K562 (cell line): Measurements from ENCODE around the gene DNAJC8. TPM values are rescaled to one million over a fixed set of nuclear protein-coding genes. Genes with fewer than 3 reads are reported as not detected.

Source experiments
- CSDE1 ChIP-seq, 2 experiments: fragments of 450-650 bp; IDR thresholded peaks; 2 replicates each; pipeline ENCODE4 v1.6.1; 2016; ENCODE audit warnings: mild to moderate bottlenecking in 1 of 2
- MAZ ChIP-seq, 2 experiments: fragments of 450-650 bp in 1 of 2; sonication (generic) in 1 of 2; formaldehyde crosslinking; IDR thresholded peaks in 1 of 2; conservative IDR thresholded peaks in 1 of 2; 2 replicates each; pipeline versions ENCODE4 v1.4.0 to v1.5.0; 2020; ENCODE audit warnings: mild to moderate bottlenecking in 1 of 2, missing genetic modification reagents in 1 of 2
- NFRKB ChIP-seq: fragments of 450-650 bp; IDR thresholded peaks from 2 replicates; pipeline ENCODE4 v1.6.1; 2016; ENCODE audit warnings: low read depth
- NR2F6 ChIP-seq: fragments of 450-650 bp; formaldehyde crosslinking; IDR thresholded peaks from 2 replicates; pipeline ENCODE4 v1.4.0; 2020; ENCODE audit warnings: mild to moderate bottlenecking
- PHTF2 ChIP-seq: fragments of 250-450 bp; sonication (Bioruptor Pico); IDR thresholded peaks from 2 replicates; pipeline ENCODE4 v1.5.0; 2021; ENCODE audit warnings: mild to moderate bottlenecking
- POLR2A ChIP-seq: fragments of 450-650 bp; conservative IDR thresholded peaks from 2 replicates; pipeline ENCODE4 v1.6.1; 2016
- PTTG1 ChIP-seq: fragments of 450-650 bp; IDR thresholded peaks from 2 replicates; pipeline ENCODE4 v1.6.1; 2016; ENCODE audit warnings: low read depth, mild to moderate bottlenecking, missing genetic modification characterization, missing compliant biosample characterization
- TCF15 ChIP-seq: fragments of 250-450 bp; sonication (Bioruptor Pico); IDR thresholded peaks from 2 replicates; pipeline ENCODE4 v1.8.0; 2022; ENCODE audit warnings: moderate library complexity, mild to moderate bottlenecking, inconsistent platforms
- ZNF24 ChIP-seq: fragments of 450-650 bp; IDR thresholded peaks from 2 replicates; pipeline ENCODE4 v1.6.1; 2016
- ZNF263 ChIP-seq: sonication (generic); formaldehyde crosslinking; IDR thresholded peaks from 2 replicates; pipeline ENCODE4 v1.8.0; 2022; ENCODE audit warnings: mild to moderate bottlenecking, missing genetic modification reagents, borderline replicate concordance
- ZNF778 ChIP-seq: fragments of 450-650 bp; formaldehyde crosslinking; IDR thresholded peaks from 2 replicates; pipeline ENCODE4 v1.4.0; 2020; ENCODE audit warnings: mild to moderate bottlenecking, moderate library complexity
- polyA plus RNA-seq, 8 experiments: library from polyadenylated mRNA; depleted of rRNA in 4 of 8; stranded (reverse) in 5 of 8; unstranded in 3 of 8; fragments of >200 nt; fragmentation: Nextera tagmentation in 2 of 8; fragmentation: Illumina TruSeq in 1 of 8; extraction: Ambion mirVana in 2 of 8; extraction: Trizol in 1 of 8; gene quantifications; 2 replicates each; pipeline versions ENCODE4 v1.2.1 to v1.2.3, GENCODE V29; 2011 to 2014; ENCODE audit warnings: inconsistent platforms in 1 of 8, missing spikeins in 1 of 8
- total RNA-seq, 7 experiments: library from RNA; depleted of rRNA in 6 of 7; stranded (reverse); fragments of >200 nt in 6 of 7; fragmentation: Illumina TruSeq in 2 of 7; extraction: Trizol in 2 of 7; gene quantifications; 2 replicates each; pipeline versions ENCODE4 v1.2.1 to v1.2.3, GENCODE V29; 2011 to 2021; ENCODE audit warnings: low replicate concordance in 1 of 7
- TF ChIP-seq, protein P1 (sequence below): fragments of 250-450 bp; sonication (Bioruptor Pico); IDR thresholded peaks from 2 replicates; pipeline ENCODE4 v1.4.0; 2020; ENCODE audit warnings: mild to moderate bottlenecking, moderate library complexity
- TF ChIP-seq, protein P2 (sequence below): fragments of 250-450 bp; sonication (Bioruptor Pico); IDR thresholded peaks from 2 replicates; pipeline ENCODE4 v1.6.1; 2021; ENCODE audit warnings: mild to moderate bottlenecking

DNAJC8 gene
- total and polyA plus RNA-seq, 9 of the 15 experiments (the other 6 are each of a cell fraction or from before 2014, with no cell fraction given): 143 to 508 (median 209) TPM

DNA sequence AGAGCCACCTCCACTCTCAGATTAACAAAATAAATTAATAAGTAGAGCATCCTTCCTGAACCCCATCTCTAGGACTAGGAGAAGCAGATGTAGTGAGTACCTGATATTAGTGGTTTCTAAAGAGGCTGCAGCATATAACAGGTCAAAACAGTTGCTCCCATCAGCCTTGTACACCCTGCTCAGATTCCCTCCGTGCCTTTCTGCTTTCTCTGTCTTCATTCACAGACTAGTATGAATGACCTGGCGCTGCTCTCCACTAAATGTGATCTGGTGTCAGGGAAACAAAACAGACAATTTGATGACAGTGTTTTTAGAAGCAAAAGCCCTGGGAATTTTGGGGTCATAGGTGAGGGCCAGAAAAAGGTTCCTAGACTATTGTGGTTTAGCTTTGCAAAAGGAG, 34.8 kb upstream of the DNAJC8 start (continued):
- TF ChIP-seq ZNF263: no peak
- TF ChIP-seq PTTG1 (tag): no peak
- no peak for TF ChIP-seq ZNF778 (CRISPR knock-in tag)
- no peak for TF ChIP-seq CSDE1 (IDR thresholded peaks at IDR 0.05)
- TF ChIP-seq NFRKB: no peak
- TF ChIP-seq MAZ (CRISPR knock-in tag; conservative IDR thresholded peaks at IDR 0.05 in 1 of 2, IDR thresholded peaks at IDR 0.05 in 1 of 2): no peak
- no peak for TF ChIP-seq TCF15 (CRISPR knock-in tag)
- no peak for TF ChIP-seq POLR2A
- TF ChIP-seq, protein P1, sequence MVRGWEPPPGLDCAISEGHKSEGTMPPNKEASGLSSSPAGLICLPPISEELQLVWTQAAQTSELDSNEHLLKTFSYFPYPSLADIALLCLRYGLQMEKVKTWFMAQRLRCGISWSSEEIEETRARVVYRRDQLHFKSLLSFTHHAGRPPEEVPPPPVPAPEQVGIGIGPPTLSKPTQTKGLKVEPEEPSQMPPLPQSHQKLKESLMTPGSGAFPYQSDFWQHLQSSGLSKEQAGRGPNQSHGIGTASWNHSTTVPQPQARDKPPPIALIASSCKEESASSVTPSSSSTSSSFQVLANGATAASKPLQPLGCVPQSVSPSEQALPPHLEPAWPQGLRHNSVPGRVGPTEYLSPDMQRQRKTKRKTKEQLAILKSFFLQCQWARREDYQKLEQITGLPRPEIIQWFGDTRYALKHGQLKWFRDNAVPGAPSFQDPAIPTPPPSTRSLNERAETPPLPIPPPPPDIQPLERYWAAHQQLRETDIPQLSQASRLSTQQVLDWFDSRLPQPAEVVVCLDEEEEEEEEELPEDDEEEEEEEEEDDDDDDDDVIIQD: no peak
- no peak for TF ChIP-seq ZNF24
- no peak for TF ChIP-seq PHTF2 (CRISPR knock-in tag)
- TF ChIP-seq, protein P2, sequence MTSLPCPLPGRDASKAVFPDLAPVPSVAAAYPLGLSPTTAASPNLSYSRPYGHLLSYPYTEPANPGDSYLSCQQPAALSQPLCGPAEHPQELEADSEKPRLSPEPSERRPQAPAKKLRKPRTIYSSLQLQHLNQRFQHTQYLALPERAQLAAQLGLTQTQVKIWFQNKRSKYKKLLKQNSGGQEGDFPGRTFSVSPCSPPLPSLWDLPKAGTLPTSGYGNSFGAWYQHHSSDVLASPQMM (CRISPR knock-in tag): no peak
- no peak for TF ChIP-seq NR2F6
- TF ChIP-seq, all 486 proteins: peak for 0
